NB4 (cell line): ENCODE measurements around the gene EDNRA.

Experiments
- CTCF ChIP-seq: IDR thresholded peaks from one replicate; pipeline ENCODE4 v1.5.1; 2012; ENCODE audit warnings: low read depth, low read length
- MYC ChIP-seq: IDR thresholded peaks from 2 replicates; pipeline ENCODE4 v1.6.1; 2011; ENCODE audit warnings: low read depth, low read length
- POLR2A ChIP-seq: IDR thresholded peaks from 2 replicates; pipeline ENCODE4 v1.6.1; 2011; ENCODE audit warnings: mild to moderate bottlenecking; ENCODE audit not compliant: insufficient read length; ENCODE audit errors: extremely low read depth

GRCh38 chr4:147566762-147567161 lies 85.9 kb downstream of the EDNRA start:
- TF ChIP-seq CTCF (no peak), POLR2A (no peak), MYC (no peak)
